ENCODE measurements around the gene CNTN5. TPM values are rescaled to one million over a fixed set of nuclear protein-coding genes. Genes with fewer than 3 reads are reported as not detected.
"Not testable (repeated sequence)": the region's sequence is repeated elsewhere in the genome, so short reads cannot be mapped to it uniquely, and the experiment has no call there.

The CNTN5 gene
- total RNA-seq, 1 donor from 2014 or later = 0.24 TPM

GRCh38 chr11:99822846-99823565 is 802.3 kb downstream of the CNTN5 start:
- intact Hi-C loops (cut with DNase I) = no loop called here

GRCh38 chr11:99836739-99837138 is 816.0 kb downstream of the CNTN5 start:
- intact Hi-C loops (cut with DNase I); H3K36me3 ChIP-seq; ATAC-seq; H3K27me3 ChIP-seq (ENCODE audit: low read depth); H3K4me1 ChIP-seq; H3K27ac ChIP-seq; DNase-seq; H3K4me3 ChIP-seq; H3K9me3 ChIP-seq: not testable (repeated sequence)

More at GRCh38 chr11:99822846-99823565, 802.3 kb downstream of the CNTN5 start:
- H3K27me3 ChIP-seq (ENCODE audit: low read depth) = no peaks in the 10 kb centered on the region
- DNase-seq (no peak), ATAC-seq (no peak)
- H3K4me3 ChIP-seq = no peak overlapping the region
- H3K9me3 ChIP-seq = no peaks in the 10 kb centered on the region
- TF ChIP-seq CTCF (IDR thresholded peaks at IDR 0.05) = no peak
- no peaks in the 10 kb centered on the region for H3K36me3 ChIP-seq
- H3K27ac ChIP-seq = no peak overlapping the region
- H3K4me1 ChIP-seq = no peaks in the 10 kb centered on the region

- Histone ChIP-seq H3K27ac (no peak overlapping the region), H3K4me3 (no peak overlapping the region), H3K4me1 (no peaks in the 10 kb centered on the region), H3K9me3 (no peaks in the 10 kb centered on the region), H3K36me3 (no peaks in the 10 kb centered on the region), H3K27me3 (ENCODE audit: low read depth) (no peaks in the 10 kb centered on the region)
- no peak for ATAC-seq
- intact Hi-C loops (cut with DNase I) = no loop called here
- TF ChIP-seq CTCF (IDR thresholded peaks at IDR 0.05) = no peak
- no peak for DNase-seq
Observed at GRCh38 chr11:99841885-99842284, 821.1 kb downstream of the CNTN5 start.

GRCh38 chr11:99865951-99866350 is 845.2 kb downstream of the CNTN5 start:
- TF ChIP-seq CTCF (IDR thresholded peaks at IDR 0.05) = no peak
- no peaks in the 10 kb centered on the region for H3K36me3 ChIP-seq
- no peak overlapping the region for H3K4me3 ChIP-seq
- no peak overlapping the region for H3K27ac ChIP-seq
- H3K4me1 ChIP-seq = no peaks in the 10 kb centered on the region
- DNase-seq = no peak
- no peak for ATAC-seq
- intact Hi-C loops (cut with DNase I) = no loop called here
- H3K27me3 ChIP-seq (ENCODE audit: low read depth) = no peaks in the 10 kb centered on the region
- H3K9me3 ChIP-seq = no peaks in the 10 kb centered on the region

- intact Hi-C loops (cut with DNase I) = no loop called here
- Histone ChIP-seq H3K36me3 (no peaks in the 10 kb centered on the region), H3K9me3 (no peaks in the 10 kb centered on the region), H3K4me3 (no peak overlapping the region), H3K27me3 (ENCODE audit: low read depth) (no peaks in the 10 kb centered on the region), H3K4me1 (no peaks in the 10 kb centered on the region), H3K27ac (no peak overlapping the region)
- DNase-seq (no peak), ATAC-seq (no peak)
- TF ChIP-seq CTCF (IDR thresholded peaks at IDR 0.05) = no peak
Observed at GRCh38 chr11:99881610-99882009, 860.9 kb downstream of the CNTN5 start.

GRCh38 chr11:99884750-99885149 is 864.0 kb downstream of the CNTN5 start:
- no peak for TF ChIP-seq CTCF (IDR thresholded peaks at IDR 0.05)
- Histone ChIP-seq H3K27ac (no peak overlapping the region), H3K4me3 (no peak overlapping the region), H3K4me1 (no peaks in the 10 kb centered on the region), H3K9me3 (no peaks in the 10 kb centered on the region), H3K27me3 (ENCODE audit: low read depth) (no peaks in the 10 kb centered on the region), H3K36me3 (no peaks in the 10 kb centered on the region)
- ATAC-seq = no peak
- no peak for DNase-seq
- intact Hi-C loops (cut with DNase I) = no loop called here

Measured in lower lobe of right lung (tissue), 2 donors.